Heart right ventricle (tissue), 16 donors: ENCODE results near the gene ADH7. TPM values are rescaled to one million over a fixed set of nuclear protein-coding genes. Genes with fewer than 3 reads are reported as not detected.

Experiments
- ATAC-seq, 8 donors: fragments of 200-7000 bp; cut with Tn5 transposase; one replicate each; pipeline ENCODE4 v1.9.1; 2020; ENCODE audit warnings: mild to moderate bottlenecking in 8 of 8, moderate library complexity in 8 of 8, moderate number of reproducible peaks in 1 of 8
- DNase-seq, 2 donors: peaks; one replicate each; pipeline ENCODE4 v3.0.0-alpha.2; 2020
- H3K27ac ChIP-seq, 10 donors: fragments of 200-600 bp; sonication (generic) in 2 of 10; one replicate each; pipeline versions ENCODE4 v1.5.0 to v1.8.0; 2020 to 2022; ENCODE audit warnings: mild to moderate bottlenecking in 3 of 10
- H3K27me3 ChIP-seq, 7 donors: fragments of 200-600 bp; one replicate each; pipeline ENCODE4 v1.8.0; 2021 to 2022; ENCODE audit warnings: mild to moderate bottlenecking in 2 of 7
- H3K36me3 ChIP-seq, 9 donors: fragments of 200-600 bp; sonication (generic) in 1 of 9; one replicate each; pipeline versions ENCODE4 v1.5.0 to v1.8.0; 2020 to 2022; ENCODE audit warnings: mild to moderate bottlenecking in 2 of 9
- H3K4me1 ChIP-seq, 9 donors: fragments of 200-600 bp; sonication (generic) in 1 of 9; one replicate each; pipeline versions ENCODE4 v1.5.0 to v1.8.0; 2020 to 2022; ENCODE audit warnings: mild to moderate bottlenecking in 4 of 9
- H3K4me3 ChIP-seq, 10 donors: fragments of 200-600 bp; sonication (generic) in 2 of 10; one replicate each; pipeline versions ENCODE4 v1.5.0 to v1.8.0; 2020 to 2022; ENCODE audit warnings: mild to moderate bottlenecking in 7 of 10, moderate library complexity in 2 of 10
- H3K9me3 ChIP-seq, 11 donors: fragments of 200-600 bp in 10 of 11; sonication (generic) in 2 of 11; one replicate each; pipeline versions ENCODE4 v1.5.0 to v1.8.0; 2013 to 2022; ENCODE audit warnings: mild to moderate bottlenecking in 2 of 11, control low read depth in 1 of 11, moderate library complexity in 1 of 11
- CTCF ChIP-seq, 9 donors: fragments of 200-600 bp; sonication (generic) in 2 of 9; IDR thresholded peaks; one replicate each; pipeline versions ENCODE4 v1.5.0 to v1.8.0; 2021 to 2022; ENCODE audit warnings: antibody characterized with exemption in 9 of 9, mild to moderate bottlenecking in 5 of 9, moderate library complexity in 1 of 9
- intact Hi-C, 10 donors: fragments of 100-400 bp; cut with DNase I; formaldehyde crosslinking; loops; one replicate each; pipeline versions ENCODE4 v1.11.1 to v1.14.2; 2022
- polyA plus RNA-seq, 2 donors: library from polyadenylated mRNA; stranded (reverse); fragments of 200-250 nt; gene quantifications; one replicate each; pipeline ENCODE4 v1.2.3, GENCODE V29; 2013
- total RNA-seq, 10 donors: library from RNA; stranded (reverse); fragmentation: NEBNext Ultra II Directional in 3 of 10; extraction: Animal tissue kit (Norgen Biotek cat#: 25700) in 3 of 10; gene quantifications; one replicate each; pipeline versions ENCODE4 v1.2.1 to v1.2.4, GENCODE V29; 2021 to 2023
- donor health status: Arrhythmogenic right ventricular cardiomyopathy.
- donor health status: ischemic (EF 13 %, LVEDD 7.1; RV severe dilation, severe dysfunction).
- donor health status: healthy with polysubstance abuse.
- donor health status: DM: no; HTN: yes; CAD: no.
- donor health status: DM: no; HTN: no; CAD: no.
- donor health status: ischemic (EF 25% LVEDD 6.9; RV normal size, moderate dysfunction).
- donor health status: ischemic (EF 25% LVEDD 5.7; RV mildly dilated, moderate dysfunction).
- donor health status: healthy.
- donor health status: DM: yes; HTN: yes; CAD: no.
- donor health status: Ischemic cardiomyopathy.
- donor health status: ischemic (EF 35%, LVEDD 5.7; RV mildly dilated, moderate dysfunction).
- donor health status: nonischemic (EF 11% LVEDD 7.7; RV severe dilation, severe dysfunction).
- donor health status: DM: yes; HTN: yes; CAD: no.
- donor health status: PGD.
- donor health status: ischemic (EF 29% LVEDD 5.4; RV normal size, mild dysfunction).
- donor health status: nonischemic (EF 23%, LVEDD 6.1; RV moderate dilation, normal function).

Gene ADH7
- total and polyA plus RNA-seq, 12 donors = 0.04 TPM; not detected in 11

- Histone ChIP-seq H3K4me3 (no peak overlapping the region), H3K36me3 (no peaks in the 10 kb centered on the region), H3K9me3 (peaks cover 0 to 37% (median 5%) of the 10 kb centered on the region in 11 donors), H3K27ac (peak overlapping the region in 5 of 10 donors; percentile 14 to 48 (median 20)), H3K4me1 (peaks cover 0 to 9% (median 0%) of the 10 kb centered on the region in 9 donors), H3K27me3 (no peaks in the 10 kb centered on the region)
- intact Hi-C loops = no loop called here
- ATAC-seq = peak in 7 of 8 donors; percentile 37 to 86 (median 55)
- DNase-seq = peak in 1 of 2 donors; percentile 23
- TF ChIP-seq CTCF (IDR thresholded peaks at IDR 0.05) = no peak
Observed at GRCh38 chr4:99362768-99363167, 72.4 kb downstream of the ADH7 start.

Other genes with a start within 250 kb of the ADH7 start
- under 1 TPM in 1 of 10 donors, not detected in 9; 0.08 TPM for gene ADH6, start 216.1 kb downstream of the ADH7 start, total RNA-seq
- gene ADH6, start 216.1 kb downstream of the ADH7 start, polyA plus RNA-seq = not detected
- gene ADH1A, start 144.4 kb downstream of the ADH7 start, total RNA-seq = under 1 TPM in 4 of 10 donors, not detected in 6; 0.21 to 1.00 (median 0.78) TPM
- not detected for gene ADH1A, start 144.4 kb downstream of the ADH7 start, polyA plus RNA-seq
- 100 to 1,000 TPM in 3 of 10 donors, 10 to 100 TPM in 7; 12.6 to 257 (median 28.1) TPM for gene ADH1B, start 113.9 kb downstream of the ADH7 start, total RNA-seq
- gene ADH1B, start 113.9 kb downstream of the ADH7 start, polyA plus RNA-seq = 10 to 100 TPM; 41.7 to 84.9 TPM
- gene ADH1C, start 82.6 kb downstream of the ADH7 start, total RNA-seq = 1 to 10 TPM in 9 of 10 donors, under 1 TPM in 1; 0.85 to 8.6 (median 2.1) TPM
- 1 to 10 TPM; 1.6 to 8.3 TPM for gene ADH1C, start 82.6 kb downstream of the ADH7 start, polyA plus RNA-seq
- not detected for gene C4orf17, start 75.7 kb upstream of the ADH7 start, total RNA-seq
- gene C4orf17, start 75.7 kb upstream of the ADH7 start, polyA plus RNA-seq = not detected
- gene TRMT10A, start 128.7 kb upstream of the ADH7 start, total RNA-seq = 1 to 10 TPM; 2.8 to 5.0 (median 3.9) TPM
- 1 to 10 TPM; 1.9 to 4.0 TPM for gene TRMT10A, start 128.7 kb upstream of the ADH7 start, polyA plus RNA-seq
- 1 to 10 TPM; 1.5 to 5.9 (median 3.6) TPM for gene MTTP, start 139.5 kb upstream of the ADH7 start, total RNA-seq
- gene MTTP, start 139.5 kb upstream of the ADH7 start, polyA plus RNA-seq = 1 to 10 TPM in 1 of 2 donors, under 1 TPM in 1; 0.23 to 1.3 TPM
- 1 to 10 TPM in 8 of 10 donors, under 1 TPM in 2; 0.68 to 9.3 (median 1.6) TPM for gene C4orf54, start 222.5 kb upstream of the ADH7 start, total RNA-seq
- 10 to 100 TPM in 1 of 2 donors, under 1 TPM in 1; 0.80 to 14.4 TPM for gene C4orf54, start 222.5 kb upstream of the ADH7 start, polyA plus RNA-seq